A549 (cell line): ENCODE results near the gene USP17L13. TPM values are rescaled to one million over a fixed set of nuclear protein-coding genes. Genes with fewer than 3 reads are reported as not detected.
"Not testable (repeated sequence)": the region's sequence is repeated elsewhere in the genome, so short reads cannot be mapped to it uniquely, and the experiment has no call there.

Source experiments
- ATAC-seq, 2 experiments: fragments of 200-7000 bp in 1 of 2; fragments of >200 bp in 1 of 2; cut with Nextera tagmentation in 1 of 2; cut with Tn5 transposase in 1 of 2; 3 replicates each; pipeline versions ENCODE4 v1.8.0 to v1.9.1; 2018 to 2020; ENCODE audit warnings: mild to moderate bottlenecking in 1 of 2, moderate library complexity in 1 of 2
- CTCF ChIA-PET: fragments of 300-600 bp; sonication (Branson Sonifier 250); formaldehyde crosslinking; extraction: SDS; loops from one replicate; lab custom pipeline; 2021; ENCODE audit warnings: antibody characterized with exemption, inconsistent platforms; lab: Yijun Ruan, JAX
- POLR2A ChIA-PET: fragments of 350-600 bp; formaldehyde crosslinking; extraction: SDS; loops from one replicate; lab custom pipeline; 2021; ENCODE audit warnings: antibody characterized with exemption, inconsistent platforms; lab: Yijun Ruan, JAX
- DNase-seq, 2 experiments: peaks; one replicate each; pipeline versions ENCODE4 v3.0.0 to v3.0.0-alpha.2; 2011 to 2016; ENCODE audit warnings: low read depth in 1 of 2, low spot score in 1 of 2
- FAIRE-seq: peaks from 2 replicates; lab custom pipeline; 2011; peaks lifted over from hg19 to GRCh38; lab: Jason Lieb, UNC
- H3K27ac ChIP-seq, 2 experiments: fragments of >200 bp; sonication (Bioruptor Twin); formaldehyde crosslinking; 3 replicates each; pipeline ENCODE4 v1.5.1; 2016 to 2017
- H3K4me1 ChIP-seq: fragments of >200 bp; sonication (Bioruptor Twin); formaldehyde crosslinking; 3 replicates; pipeline ENCODE4 v1.6.1; 2016
- H3K4me2 ChIP-seq: fragments of >200 bp; sonication (Bioruptor Twin); formaldehyde crosslinking; 3 replicates; pipeline ENCODE4 v1.6.1; 2016
- H3K4me3 ChIP-seq: fragments of >200 bp; sonication (Bioruptor Twin); formaldehyde crosslinking; 3 replicates; pipeline ENCODE4 v1.5.1; 2016
- H3K9me3 ChIP-seq: fragments of >200 bp; sonication (Bioruptor Twin); formaldehyde crosslinking; 3 replicates; pipeline ENCODE4 v1.6.1; 2016
- WGBS: methylation state at CpG from one replicate; pipeline ENCODE4 v1.1.6; 2017; ENCODE audit errors: missing lambda C conversion rate; 5-methylcytosine and 5-hydroxymethylcytosine counted together
- polyA plus RNA-seq, 4 experiments: library from polyadenylated mRNA; depleted of rRNA in 3 of 4; stranded (reverse); fragments of >200 nt; fragmentation: RNase III in 1 of 4; extraction: RNeasy Plus Mini Kit Qiagen cat#74134 plus additional on column Dnase treatment in 1 of 4; gene quantifications; 2 replicates in 3 of 4; 3 replicates in 1 of 4; pipeline ENCODE4 v1.2.3, GENCODE V29; 2011 to 2017

The USP17L13 gene
- polyA plus RNA-seq, 2 of the 4 experiments (the other 2 are of a cell fraction), result not detected

- CTCF ChIA-PET, POLR2A ChIA-PET, H3K9me3 ChIP-seq, H3K4me2 ChIP-seq, DNase-seq, H3K4me1 ChIP-seq, H3K27ac ChIP-seq, ATAC-seq, H3K4me3 ChIP-seq, FAIRE-seq: not testable (repeated sequence)
- no CpG with 5 or more reads among the region's 13 CpGs for WGBS
Measured at GRCh38 chr4:9253078-9253477, 28.4 kb downstream of the USP17L13 start, which contains the start of gene USP17L19. Gene USP17L19 (plus strand): TSS chr4:9253378. CDS start chr4:9253378, 0 bp downstream.

- H3K4me3 ChIP-seq, POLR2A ChIA-PET, H3K4me2 ChIP-seq, H3K9me3 ChIP-seq, FAIRE-seq, CTCF ChIA-PET, H3K27ac ChIP-seq, DNase-seq, ATAC-seq, H3K4me1 ChIP-seq: not testable (repeated sequence)
- WGBS, result no CpG with 5 or more reads among the region's 15 CpGs
Measured at GRCh38 chr4:9257824-9258223, 33.1 kb downstream of the USP17L13 start, which contains the start of gene USP17L20. Gene USP17L20 (plus strand): TSS chr4:9258124. CDS start chr4:9258124, 0 bp downstream.

- CTCF ChIA-PET, ATAC-seq, H3K4me1 ChIP-seq, POLR2A ChIA-PET, H3K27ac ChIP-seq, FAIRE-seq, H3K9me3 ChIP-seq, H3K4me2 ChIP-seq, H3K4me3 ChIP-seq, DNase-seq: not testable (repeated sequence)
- WGBS, result no CpG with 5 or more reads among the region's 13 CpGs
Measured at GRCh38 chr4:9262572-9262971, 37.9 kb downstream of the USP17L13 start, which contains the start of gene USP17L21. Gene USP17L21 (plus strand): TSS chr4:9262872. CDS start chr4:9262872, 0 bp downstream.

DNA sequence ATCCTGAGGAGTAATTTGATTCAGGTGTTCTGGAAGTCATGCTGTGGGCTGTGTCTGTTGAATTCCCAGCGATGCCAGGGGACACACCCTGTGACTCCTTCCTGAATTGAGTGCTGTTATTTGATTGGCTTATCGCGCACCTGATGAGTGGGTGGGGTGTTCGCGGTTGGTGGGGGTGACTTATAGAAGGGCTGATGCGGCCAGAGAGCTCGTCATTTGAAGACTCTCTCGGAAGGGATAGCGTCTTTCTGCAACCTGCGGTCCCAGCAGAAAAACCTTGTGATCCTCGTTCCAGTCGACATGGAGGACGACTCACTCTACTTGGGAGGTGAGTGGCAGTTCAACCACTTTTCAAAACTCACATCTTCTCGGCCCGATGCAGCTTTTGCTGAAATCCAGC is 42.6 kb downstream of the USP17L13 start, which contains the start of gene USP17L22:
Gene USP17L22 (plus strand): TSS at position 301 of the 400 bp plus-strand sequence. CDS start 0 bp downstream, at position 301.
- H3K4me2 ChIP-seq, FAIRE-seq, CTCF ChIA-PET, H3K4me1 ChIP-seq, ATAC-seq, POLR2A ChIA-PET, H3K9me3 ChIP-seq, H3K27ac ChIP-seq, DNase-seq, H3K4me3 ChIP-seq: not testable (repeated sequence)
- WGBS, result no CpG with 5 or more reads among the region's 15 CpGs

DNA sequence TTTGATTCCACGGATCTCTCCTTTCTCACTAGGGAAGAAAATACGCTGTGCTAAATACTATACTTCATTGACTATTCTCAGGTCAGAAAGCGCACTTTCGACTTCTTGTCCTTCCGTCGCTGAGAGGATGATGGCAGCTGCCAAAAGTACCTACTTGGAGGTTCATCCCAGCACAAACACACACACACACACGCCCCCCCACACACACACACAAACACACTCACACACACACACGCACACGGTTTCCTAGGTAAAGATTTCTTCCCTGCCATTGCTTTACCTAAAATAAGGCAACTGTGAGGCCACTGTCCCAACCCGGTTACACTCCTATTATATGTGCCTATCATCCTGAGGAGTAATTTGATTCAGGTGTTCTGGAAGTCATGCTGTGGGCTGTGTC is 47.0 kb downstream of the USP17L13 start:
- not testable (repeated sequence) for H3K27ac ChIP-seq, FAIRE-seq, H3K4me1 ChIP-seq

More for the DNA sequence above, 47.0 kb downstream of the USP17L13 start:
- H3K4me2 ChIP-seq, POLR2A ChIA-PET, ATAC-seq, H3K4me3 ChIP-seq, CTCF ChIA-PET, H3K9me3 ChIP-seq, DNase-seq: not testable (repeated sequence)
- WGBS, result 49% methylated on average over 8 of the region's 10 CpGs

Other genes with a start within 250 kb of the USP17L13 start
- not detected in 2 replicates for gene FAM90A26, start 54.5 kb upstream of the USP17L13 start, polyA plus RNA-seq (2011; rRNA removed)
- gene FAM90A26, start 54.5 kb upstream of the USP17L13 start, polyA plus RNA-seq (2017; fragmentation: RNase III; extraction: RNeasy Plus Mini Kit Qiagen cat#74134 plus additional on column Dnase treatment), result not detected in 3 replicates
- not detected in 2 replicates for gene USP17L10, start 14.2 kb upstream of the USP17L13 start, polyA plus RNA-seq (2011; rRNA removed)
- gene USP17L10, start 14.2 kb upstream of the USP17L13 start, polyA plus RNA-seq (2017; fragmentation: RNase III; extraction: RNeasy Plus Mini Kit Qiagen cat#74134 plus additional on column Dnase treatment), result not detected in 3 replicates
- gene USP17L11, start 9.5 kb upstream of the USP17L13 start, polyA plus RNA-seq (2011; rRNA removed), result not detected in 2 replicates
- not detected in 3 replicates for gene USP17L11, start 9.5 kb upstream of the USP17L13 start, polyA plus RNA-seq (2017; fragmentation: RNase III; extraction: RNeasy Plus Mini Kit Qiagen cat#74134 plus additional on column Dnase treatment)
- not detected in 2 replicates for gene USP17L12, start 4.7 kb upstream of the USP17L13 start, polyA plus RNA-seq (2011; rRNA removed)
- gene USP17L12, start 4.7 kb upstream of the USP17L13 start, polyA plus RNA-seq (2017; fragmentation: RNase III; extraction: RNeasy Plus Mini Kit Qiagen cat#74134 plus additional on column Dnase treatment), result not detected in 3 replicates
- gene USP17L15, start 9.5 kb downstream of the USP17L13 start, polyA plus RNA-seq (2011; rRNA removed), result not detected in 2 replicates
- not detected in 3 replicates for gene USP17L15, start 9.5 kb downstream of the USP17L13 start, polyA plus RNA-seq (2017; fragmentation: RNase III; extraction: RNeasy Plus Mini Kit Qiagen cat#74134 plus additional on column Dnase treatment)
- gene USP17L17, start 19.0 kb downstream of the USP17L13 start, polyA plus RNA-seq (2011; rRNA removed), result not detected in 2 replicates
- gene USP17L17, start 19.0 kb downstream of the USP17L13 start, polyA plus RNA-seq (2017; fragmentation: RNase III; extraction: RNeasy Plus Mini Kit Qiagen cat#74134 plus additional on column Dnase treatment), result not detected in 3 replicates
- not detected in 2 replicates for gene USP17L18, start 23.7 kb downstream of the USP17L13 start, polyA plus RNA-seq (2011; rRNA removed)
- not detected in 3 replicates for gene USP17L18, start 23.7 kb downstream of the USP17L13 start, polyA plus RNA-seq (2017; fragmentation: RNase III; extraction: RNeasy Plus Mini Kit Qiagen cat#74134 plus additional on column Dnase treatment)
- not detected in 2 replicates for gene USP17L19, start 28.5 kb downstream of the USP17L13 start, polyA plus RNA-seq (2011; rRNA removed)
- gene USP17L19, start 28.5 kb downstream of the USP17L13 start, polyA plus RNA-seq (2017; fragmentation: RNase III; extraction: RNeasy Plus Mini Kit Qiagen cat#74134 plus additional on column Dnase treatment), result not detected in 3 replicates
- gene USP17L20, start 33.2 kb downstream of the USP17L13 start, polyA plus RNA-seq (2011; rRNA removed), result not detected in 2 replicates
- gene USP17L20, start 33.2 kb downstream of the USP17L13 start, polyA plus RNA-seq (2017; fragmentation: RNase III; extraction: RNeasy Plus Mini Kit Qiagen cat#74134 plus additional on column Dnase treatment), result not detected in 3 replicates
- gene USP17L21, start 38.0 kb downstream of the USP17L13 start, polyA plus RNA-seq (2011; rRNA removed), result not detected in 2 replicates
- not detected in 3 replicates for gene USP17L21, start 38.0 kb downstream of the USP17L13 start, polyA plus RNA-seq (2017; fragmentation: RNase III; extraction: RNeasy Plus Mini Kit Qiagen cat#74134 plus additional on column Dnase treatment)
- not detected in 2 replicates for gene USP17L22, start 42.7 kb downstream of the USP17L13 start, polyA plus RNA-seq (2011; rRNA removed)
- not detected in 3 replicates for gene USP17L22, start 42.7 kb downstream of the USP17L13 start, polyA plus RNA-seq (2017; fragmentation: RNase III; extraction: RNeasy Plus Mini Kit Qiagen cat#74134 plus additional on column Dnase treatment)
- gene USP17L24, start 100.3 kb downstream of the USP17L13 start, polyA plus RNA-seq (2011; rRNA removed), result not detected in 2 replicates
- gene USP17L24, start 100.3 kb downstream of the USP17L13 start, polyA plus RNA-seq (2017; fragmentation: RNase III; extraction: RNeasy Plus Mini Kit Qiagen cat#74134 plus additional on column Dnase treatment), result not detected in 3 replicates
- not detected in 2 replicates for gene USP17L25, start 105.0 kb downstream of the USP17L13 start, polyA plus RNA-seq (2011; rRNA removed)
- not detected in 3 replicates for gene USP17L25, start 105.0 kb downstream of the USP17L13 start, polyA plus RNA-seq (2017; fragmentation: RNase III; extraction: RNeasy Plus Mini Kit Qiagen cat#74134 plus additional on column Dnase treatment)
- not detected in 2 replicates for gene USP17L26, start 109.8 kb downstream of the USP17L13 start, polyA plus RNA-seq (2011; rRNA removed)
- gene USP17L26, start 109.8 kb downstream of the USP17L13 start, polyA plus RNA-seq (2017; fragmentation: RNase III; extraction: RNeasy Plus Mini Kit Qiagen cat#74134 plus additional on column Dnase treatment), result not detected in 3 replicates
- not detected in 2 replicates for gene USP17L5, start 114.5 kb downstream of the USP17L13 start, polyA plus RNA-seq (2011; rRNA removed)
- not detected in 3 replicates for gene USP17L5, start 114.5 kb downstream of the USP17L13 start, polyA plus RNA-seq (2017; fragmentation: RNase III; extraction: RNeasy Plus Mini Kit Qiagen cat#74134 plus additional on column Dnase treatment)
- not detected in 2 replicates for gene USP17L27, start 119.3 kb downstream of the USP17L13 start, polyA plus RNA-seq (2011; rRNA removed)
- gene USP17L27, start 119.3 kb downstream of the USP17L13 start, polyA plus RNA-seq (2017; fragmentation: RNase III; extraction: RNeasy Plus Mini Kit Qiagen cat#74134 plus additional on column Dnase treatment), result not detected in 3 replicates
- not detected in 2 replicates for gene USP17L28, start 124.0 kb downstream of the USP17L13 start, polyA plus RNA-seq (2011; rRNA removed)
- not detected in 3 replicates for gene USP17L28, start 124.0 kb downstream of the USP17L13 start, polyA plus RNA-seq (2017; fragmentation: RNase III; extraction: RNeasy Plus Mini Kit Qiagen cat#74134 plus additional on column Dnase treatment)
- not detected in 2 replicates for gene USP17L29, start 128.7 kb downstream of the USP17L13 start, polyA plus RNA-seq (2011; rRNA removed)
- gene USP17L29, start 128.7 kb downstream of the USP17L13 start, polyA plus RNA-seq (2017; fragmentation: RNase III; extraction: RNeasy Plus Mini Kit Qiagen cat#74134 plus additional on column Dnase treatment), result not detected in 3 replicates
- not detected in 2 replicates for gene USP17L30, start 138.2 kb downstream of the USP17L13 start, polyA plus RNA-seq (2011; rRNA removed)
- gene USP17L30, start 138.2 kb downstream of the USP17L13 start, polyA plus RNA-seq (2017; fragmentation: RNase III; extraction: RNeasy Plus Mini Kit Qiagen cat#74134 plus additional on column Dnase treatment), result not detected in 3 replicates
- gene DEFB131A, start 219.5 kb downstream of the USP17L13 start, polyA plus RNA-seq (2011; rRNA removed), result not detected in 2 replicates
- gene DEFB131A, start 219.5 kb downstream of the USP17L13 start, polyA plus RNA-seq (2017; fragmentation: RNase III; extraction: RNeasy Plus Mini Kit Qiagen cat#74134 plus additional on column Dnase treatment), result not detected in 3 replicates